NB4 (cell line): ENCODE results near the gene SF3B1.

Experiments
- POLR2A ChIP-seq: IDR thresholded peaks from 2 replicates; pipeline ENCODE4 v1.6.1; 2011; ENCODE audit warnings: mild to moderate bottlenecking; ENCODE audit not compliant: insufficient read length; ENCODE audit errors: extremely low read depth
- TF ChIP-seq, protein P1 (sequence below): IDR thresholded peaks from one replicate; pipeline ENCODE4 v1.5.1; 2012; ENCODE audit warnings: low read depth, low read length
- TF ChIP-seq, protein P2 (sequence below): IDR thresholded peaks from 2 replicates; pipeline ENCODE4 v1.6.1; 2011; ENCODE audit warnings: low read depth, low read length

DNA sequence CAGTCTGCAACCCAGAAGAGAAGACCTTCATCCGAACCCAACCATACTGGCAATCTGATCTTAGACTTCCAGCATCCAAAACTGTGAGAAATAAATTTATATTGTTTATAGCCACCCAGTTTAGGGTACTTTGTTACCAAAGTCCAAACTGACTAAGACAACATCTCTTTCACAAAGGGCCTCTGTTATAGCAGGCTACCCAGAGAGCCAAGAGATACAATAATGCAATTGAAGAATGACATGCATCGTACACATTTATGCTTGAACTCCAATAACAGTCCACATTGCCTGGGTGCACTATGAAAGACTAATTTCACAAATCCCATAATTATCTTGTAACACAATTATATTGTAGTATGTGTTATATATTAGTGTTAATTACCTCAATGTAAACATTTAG, 85.1 kb downstream of the SF3B1 start:
- TF ChIP-seq, protein P1, sequence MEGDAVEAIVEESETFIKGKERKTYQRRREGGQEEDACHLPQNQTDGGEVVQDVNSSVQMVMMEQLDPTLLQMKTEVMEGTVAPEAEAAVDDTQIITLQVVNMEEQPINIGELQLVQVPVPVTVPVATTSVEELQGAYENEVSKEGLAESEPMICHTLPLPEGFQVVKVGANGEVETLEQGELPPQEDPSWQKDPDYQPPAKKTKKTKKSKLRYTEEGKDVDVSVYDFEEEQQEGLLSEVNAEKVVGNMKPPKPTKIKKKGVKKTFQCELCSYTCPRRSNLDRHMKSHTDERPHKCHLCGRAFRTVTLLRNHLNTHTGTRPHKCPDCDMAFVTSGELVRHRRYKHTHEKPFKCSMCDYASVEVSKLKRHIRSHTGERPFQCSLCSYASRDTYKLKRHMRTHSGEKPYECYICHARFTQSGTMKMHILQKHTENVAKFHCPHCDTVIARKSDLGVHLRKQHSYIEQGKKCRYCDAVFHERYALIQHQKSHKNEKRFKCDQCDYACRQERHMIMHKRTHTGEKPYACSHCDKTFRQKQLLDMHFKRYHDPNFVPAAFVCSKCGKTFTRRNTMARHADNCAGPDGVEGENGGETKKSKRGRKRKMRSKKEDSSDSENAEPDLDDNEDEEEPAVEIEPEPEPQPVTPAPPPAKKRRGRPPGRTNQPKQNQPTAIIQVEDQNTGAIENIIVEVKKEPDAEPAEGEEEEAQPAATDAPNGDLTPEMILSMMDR = no peak
- TF ChIP-seq POLR2A = no peak
- TF ChIP-seq, protein P2, sequence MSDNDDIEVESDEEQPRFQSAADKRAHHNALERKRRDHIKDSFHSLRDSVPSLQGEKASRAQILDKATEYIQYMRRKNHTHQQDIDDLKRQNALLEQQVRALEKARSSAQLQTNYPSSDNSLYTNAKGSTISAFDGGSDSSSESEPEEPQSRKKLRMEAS = no peak
